GM06990 (cell line): Measurements from ENCODE around the gene TES.
"Not testable (repeated sequence)": the region's sequence is repeated elsewhere in the genome, so short reads cannot be mapped to it uniquely, and the experiment has no call there.

Experiments used
- DNase-seq: peaks from one replicate; pipeline ENCODE4 v3.0.0-alpha.2; 2011; ENCODE audit not compliant: insufficient read length; ENCODE audit errors: extremely low read depth
- H3K27me3 ChIP-seq: replicated peaks from 2 replicates; pipeline ENCODE4 v1.6.0; 2011; ENCODE audit warnings: low read length; ENCODE audit not compliant: control insufficient read depth, insufficient read depth
- H3K36me3 ChIP-seq: 2 replicates; pipeline ENCODE4 v1.5.1; 2011; ENCODE audit warnings: low read length; ENCODE audit not compliant: control insufficient read depth, insufficient read depth
- H3K4me3 ChIP-seq: replicated peaks from 2 replicates; pipeline ENCODE4 v1.5.1; 2011; ENCODE audit warnings: low read depth, mild to moderate bottlenecking, control low read depth, low read length
- CTCF ChIP-seq: IDR thresholded peaks from 2 replicates; pipeline ENCODE4 v1.5.1; 2011; ENCODE audit warnings: low read length, control low read depth, mild to moderate bottlenecking, inconsistent platforms; ENCODE audit not compliant: insufficient read depth, poor library complexity, severe bottlenecking

TES gene

GRCh38 chr7:116172353-116172752, 38.0 kb upstream of the TES start:
- Histone ChIP-seq H3K36me3 (no peaks in the 10 kb centered on the region), H3K27me3 (no peaks in the 10 kb centered on the region), H3K4me3 (no peak overlapping the region)
- DNase-seq = no peak
- no peak for TF ChIP-seq CTCF

- H3K27me3 ChIP-seq = no peaks in the 10 kb centered on the region
- H3K36me3 ChIP-seq = no peaks in the 10 kb centered on the region
- peak; percentile 42 for DNase-seq
- no peak overlapping the region for H3K4me3 ChIP-seq
- peak; percentile 45 for TF ChIP-seq CTCF
Observed at GRCh38 chr7:116173051-116174028, 37.0 kb upstream of the TES start.

GRCh38 chr7:116175095-116175494, 35.2 kb upstream of the TES start:
- H3K36me3 ChIP-seq, DNase-seq: not testable (repeated sequence)

GRCh38 chr7:116176226-116176625, 34.1 kb upstream of the TES start:
- no peak overlapping the region for H3K4me3 ChIP-seq
- no peaks in the 10 kb centered on the region for H3K27me3 ChIP-seq
- no peaks in the 10 kb centered on the region for H3K36me3 ChIP-seq
- no peak for TF ChIP-seq CTCF
- DNase-seq = no peak

More at GRCh38 chr7:116175095-116175494, 35.2 kb upstream of the TES start:
- H3K4me3 ChIP-seq, H3K27me3 ChIP-seq: not testable (repeated sequence)

- no peak for DNase-seq
- TF ChIP-seq CTCF = no peak
- Histone ChIP-seq H3K4me3 (no peak overlapping the region), H3K36me3 (no peaks in the 10 kb centered on the region), H3K27me3 (no peaks in the 10 kb centered on the region)
Observed at GRCh38 chr7:116177009-116177408, 33.3 kb upstream of the TES start.

- H3K36me3 ChIP-seq = no peaks in the 10 kb centered on the region
- H3K4me3 ChIP-seq = no peak overlapping the region
- peak; percentile 60 for TF ChIP-seq CTCF
- H3K27me3 ChIP-seq = no peaks in the 10 kb centered on the region
- DNase-seq = no peak
Observed at GRCh38 chr7:116180302-116180701, 30.0 kb upstream of the TES start.
